ENCODE results near the gene LEMD2. TPM values are rescaled to one million over a fixed set of nuclear protein-coding genes. Genes with fewer than 3 reads are reported as not detected.

Gene LEMD2
- total RNA-seq, 1 donor from 2014 or later: 34.3 TPM

GRCh38 chr6:33820243-33820642, 31.3 kb upstream of the LEMD2 start:
- DNase-seq (ENCODE audit: low read depth in 2 of 2): no peak

DNA sequence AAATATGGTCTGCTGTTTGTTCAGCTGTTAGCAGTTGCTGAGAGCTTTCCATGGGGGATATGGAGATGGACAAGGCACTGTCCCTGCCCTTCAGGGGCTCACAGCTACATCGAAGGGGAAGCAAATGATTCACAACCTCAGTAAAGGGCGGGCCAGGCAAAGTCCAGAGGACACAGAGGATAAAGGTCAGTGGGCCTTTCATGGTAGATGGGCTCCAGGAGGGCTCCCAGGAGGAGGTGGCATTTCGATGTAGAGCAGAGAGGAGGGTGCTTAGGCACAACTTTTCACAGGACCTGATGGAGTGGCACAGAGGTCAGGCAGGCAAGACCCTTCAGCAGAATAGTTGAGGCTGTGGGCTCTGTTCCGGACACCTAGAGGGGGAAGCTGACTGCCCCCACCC, 30.1 kb upstream of the LEMD2 start:
- no peak for DNase-seq (ENCODE audit: low read depth in 2 of 2)

DNA sequence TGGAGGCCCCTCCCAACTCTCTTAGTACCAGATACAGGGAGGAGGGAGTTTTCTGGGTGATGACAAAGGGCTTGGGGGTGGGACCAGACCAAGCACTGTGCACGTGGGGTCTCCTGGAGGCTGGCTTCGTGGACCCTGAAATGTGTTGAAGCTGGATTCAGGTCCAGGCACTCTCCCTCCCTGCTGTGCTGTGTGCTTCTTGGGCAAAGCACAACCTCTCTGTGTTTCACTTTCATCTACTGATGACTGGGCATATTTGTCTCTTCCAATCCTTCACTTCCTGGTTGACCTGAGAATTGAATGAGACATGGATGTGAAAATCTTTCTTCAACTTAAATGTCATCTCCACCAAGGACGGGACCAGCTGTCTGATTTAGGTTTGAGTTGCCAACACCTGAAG, 29.4 kb upstream of the LEMD2 start:
- no peak for DNase-seq (ENCODE audit: low read depth in 2 of 2)

GRCh38 chr6:33817489-33817888, 28.6 kb upstream of the LEMD2 start:
- DNase-seq (ENCODE audit: low read depth in 2 of 2): no peak

DNA sequence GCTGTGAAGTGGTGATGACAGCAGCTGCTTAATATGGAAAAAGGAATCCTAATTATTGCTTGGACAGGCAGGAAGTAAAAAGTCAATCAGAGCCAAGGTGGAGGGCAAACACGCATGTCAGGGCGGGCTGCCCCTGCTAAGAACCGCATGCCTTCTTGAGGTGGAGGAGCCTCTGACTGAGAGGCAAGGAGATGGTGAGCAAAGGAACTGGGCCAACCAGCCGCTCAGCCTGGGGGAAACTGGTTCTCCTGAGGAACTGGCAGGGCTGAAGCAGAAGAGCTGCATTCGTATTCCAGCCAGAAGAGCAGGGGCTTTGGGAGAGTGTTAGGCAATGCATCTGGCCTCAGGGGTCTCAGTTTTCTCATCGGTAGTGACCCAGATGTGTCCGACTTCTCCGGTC, 28.0 kb upstream of the LEMD2 start:
- DNase-seq (ENCODE audit: low read depth in 2 of 2): no peak

DNA sequence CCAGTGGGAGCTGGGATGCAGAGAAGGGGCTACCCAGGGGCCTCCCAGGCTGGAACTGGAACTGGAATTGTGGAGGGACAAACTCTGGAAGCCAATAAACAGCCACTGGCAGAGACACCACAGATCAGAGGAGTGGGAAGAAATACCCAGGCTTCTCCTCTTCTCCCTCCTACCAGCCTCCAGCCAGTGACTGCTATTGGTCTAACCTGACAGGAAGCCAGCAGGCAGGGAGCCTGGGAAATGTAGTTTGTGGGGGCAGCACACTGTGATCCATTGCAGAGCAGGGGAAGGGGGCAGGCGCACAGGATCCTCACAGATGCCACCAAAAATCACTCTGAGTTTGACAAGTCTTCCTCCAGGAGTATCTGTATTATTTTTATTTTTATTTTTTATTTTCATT, 26.9 kb upstream of the LEMD2 start:
- DNase-seq (ENCODE audit: low read depth in 2 of 2): peak; percentile 18 to 39

DNA sequence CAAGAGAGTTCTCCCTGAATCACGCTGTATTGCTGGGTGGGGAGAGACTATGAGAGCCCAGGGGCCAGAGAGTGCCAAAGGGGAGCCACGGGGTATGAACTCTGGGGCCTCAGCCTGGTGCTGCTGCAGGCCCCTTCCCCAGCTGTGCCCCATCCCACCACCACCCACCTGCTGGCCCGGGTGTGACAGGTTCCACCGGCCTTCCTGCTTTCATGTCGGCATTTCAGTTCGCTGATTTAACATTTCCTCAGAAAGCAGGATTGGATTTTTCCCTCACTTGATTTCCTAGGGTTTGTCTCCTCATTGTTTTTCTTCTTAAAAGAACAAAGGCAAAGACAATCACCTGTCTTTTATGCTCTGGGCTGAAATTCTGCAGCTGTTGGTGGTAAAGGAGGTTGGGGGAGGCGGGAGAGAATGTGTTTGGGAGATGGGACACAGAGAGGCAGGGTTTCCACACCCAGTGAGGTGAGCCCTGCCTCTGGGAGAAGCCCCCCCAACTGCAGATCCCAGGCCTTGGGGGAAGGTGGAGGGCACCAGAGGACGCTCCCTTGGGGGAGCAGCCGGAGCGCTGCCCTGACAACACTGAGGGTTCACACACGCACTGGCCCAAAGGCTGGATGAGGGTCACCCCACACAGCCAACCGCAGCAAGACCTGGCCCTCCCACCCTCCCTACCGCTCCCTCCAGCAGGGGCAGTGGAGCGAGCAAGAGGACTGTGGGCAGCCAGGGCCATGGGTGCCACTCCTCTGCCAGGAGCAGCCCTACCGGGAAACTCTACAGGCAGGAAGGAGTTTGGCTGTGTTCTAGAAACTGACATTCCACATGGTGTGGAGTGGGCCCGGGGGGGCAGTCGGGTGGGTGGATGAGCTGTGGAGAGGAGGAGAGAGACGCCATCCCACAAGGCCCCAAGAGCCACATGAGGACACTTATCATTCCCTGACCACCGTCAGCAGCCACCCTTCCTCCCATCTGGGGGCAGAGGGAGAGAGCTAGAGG, 25.4 kb upstream of the LEMD2 start:
- DNase-seq (ENCODE audit: low read depth in 2 of 2): no peak

DNA sequence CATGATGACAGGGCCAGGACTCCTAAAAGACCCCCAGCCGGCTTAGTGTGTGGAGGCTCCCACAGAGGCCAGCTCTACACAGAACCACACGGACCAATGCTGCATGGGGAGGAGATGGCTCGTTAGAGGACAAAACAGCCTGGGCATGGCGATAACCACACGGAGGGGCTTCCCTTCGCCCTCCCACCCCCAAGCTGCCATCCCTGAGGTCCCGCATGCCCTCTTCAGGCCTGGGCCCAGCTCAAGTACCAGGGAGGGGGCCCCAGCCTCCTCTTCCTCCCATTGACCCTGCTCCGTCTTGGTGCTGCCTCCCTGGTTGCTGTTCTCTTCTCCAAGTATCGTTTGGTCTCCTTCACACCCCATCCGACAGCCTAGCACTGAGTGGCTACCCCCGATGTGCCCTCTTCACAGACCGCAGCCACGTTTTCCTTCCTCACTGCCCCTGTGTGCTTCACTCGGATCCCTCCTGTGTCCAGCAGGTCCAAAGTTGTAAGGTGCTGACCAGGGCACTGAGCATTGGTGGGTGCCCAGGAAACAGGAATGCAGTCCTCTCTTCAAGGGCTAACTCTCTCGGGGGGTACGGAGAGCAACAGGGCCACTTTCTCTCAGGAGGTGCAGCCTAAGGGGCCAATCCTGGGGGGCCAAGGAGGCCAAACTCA, 24.4 kb upstream of the LEMD2 start:
- DNase-seq (ENCODE audit: low read depth in 2 of 2): no peak

- peak; percentile 60 to 70 for DNase-seq (ENCODE audit: low read depth in 2 of 2)
Observed at GRCh38 chr6:33812669-33813068, 23.7 kb upstream of the LEMD2 start.

- DNase-seq (ENCODE audit: low read depth in 2 of 2): no peak
Observed at GRCh38 chr6:33809594-33809993, 20.7 kb upstream of the LEMD2 start.

GRCh38 chr6:33808641-33809180, 19.8 kb upstream of the LEMD2 start:
- no peak for DNase-seq (ENCODE audit: low read depth in 2 of 2)

- peak; percentile 12 to 42 for DNase-seq (ENCODE audit: low read depth in 2 of 2)
Observed at GRCh38 chr6:33807606-33808005, 18.7 kb upstream of the LEMD2 start.

- no peak for DNase-seq (ENCODE audit: low read depth in 2 of 2)
Observed at GRCh38 chr6:33806841-33807240, 17.9 kb upstream of the LEMD2 start.

- no peak for DNase-seq (ENCODE audit: low read depth in 2 of 2)
Observed at GRCh38 chr6:33803571-33804053, 14.7 kb upstream of the LEMD2 start, which contains the start of gene MLN. Gene MLN (minus strand): TSS chr6:33804003. CDS start chr6:33801163, 2,840 bp downstream.

DNA sequence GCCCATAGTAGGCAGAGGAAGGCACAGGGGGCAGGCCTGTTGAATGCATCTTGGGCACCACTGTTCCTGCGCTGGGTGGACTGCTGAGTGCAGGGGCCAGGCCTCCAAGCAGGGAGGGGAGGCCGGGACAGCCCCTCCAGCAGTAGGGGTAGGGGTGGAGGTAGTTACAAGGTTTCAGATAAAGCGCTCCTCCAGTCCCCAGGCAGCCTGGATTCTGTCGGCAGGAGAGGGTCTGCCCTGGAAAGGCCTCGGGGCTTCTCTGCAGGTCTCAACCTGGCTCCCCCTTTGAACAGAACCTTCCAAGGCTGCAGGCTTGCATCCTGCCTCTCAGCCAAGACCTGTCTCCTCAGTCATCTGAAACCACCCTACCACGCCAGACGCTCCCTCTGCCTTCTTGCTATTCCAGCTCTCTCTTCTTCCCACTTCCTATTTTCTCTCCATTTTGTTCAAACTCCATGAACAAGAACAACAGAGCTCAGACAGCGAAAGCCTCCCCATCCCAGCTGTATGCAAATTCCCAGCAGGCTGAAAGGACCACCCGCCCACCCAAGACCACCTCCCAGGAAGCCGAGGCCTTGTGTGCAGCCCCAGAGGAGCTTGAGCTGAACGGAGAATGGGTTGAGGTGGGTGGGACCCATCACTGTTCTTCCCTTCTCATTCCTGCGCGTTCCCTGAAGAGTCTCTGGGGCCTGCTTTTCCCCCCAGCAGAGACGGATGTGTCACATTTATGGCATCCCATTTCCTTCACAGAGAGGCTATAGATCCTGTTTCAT, 13.4 kb upstream of the LEMD2 start:
- no peak for DNase-seq (ENCODE audit: low read depth in 2 of 2)

- no peak for DNase-seq (ENCODE audit: low read depth in 2 of 2)
Observed at GRCh38 chr6:33801611-33802010, 12.7 kb upstream of the LEMD2 start.

DNA sequence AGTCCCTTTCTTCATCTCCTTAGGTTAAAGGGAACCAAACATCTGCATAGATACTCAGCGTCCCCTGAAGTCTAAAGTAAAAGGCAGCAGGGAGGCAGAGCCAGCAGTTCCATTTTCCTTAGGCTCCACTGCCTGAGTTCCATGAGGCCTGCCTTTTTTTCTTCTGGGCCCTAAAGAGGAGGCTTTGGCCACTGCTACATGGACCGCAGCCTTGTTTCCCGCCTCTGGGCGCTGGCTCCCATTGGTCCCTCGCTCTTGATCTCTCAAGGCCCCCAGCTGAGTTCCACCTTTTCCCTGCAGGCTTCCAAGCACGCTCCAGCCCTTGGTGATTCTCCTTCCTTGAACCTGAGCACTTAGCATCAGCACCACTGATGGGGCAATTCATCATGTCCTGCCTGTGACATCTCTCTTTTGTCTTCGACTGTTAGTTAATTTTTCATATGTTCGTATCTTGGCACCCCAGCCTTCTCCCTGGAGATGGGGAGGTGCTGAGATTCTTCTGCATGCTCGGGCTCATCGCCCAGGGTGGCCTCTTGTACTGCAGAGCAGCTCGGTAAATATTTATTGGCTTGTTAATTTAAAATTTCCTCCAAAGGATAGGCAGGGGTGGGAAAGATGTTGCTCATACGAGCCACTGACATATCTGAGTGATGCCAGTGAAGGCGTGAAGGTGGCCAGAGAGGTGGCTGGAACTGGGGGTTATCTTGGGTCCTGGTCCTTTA, 11.5 kb upstream of the LEMD2 start:
- no peak for DNase-seq (ENCODE audit: low read depth in 2 of 2)

DNA sequence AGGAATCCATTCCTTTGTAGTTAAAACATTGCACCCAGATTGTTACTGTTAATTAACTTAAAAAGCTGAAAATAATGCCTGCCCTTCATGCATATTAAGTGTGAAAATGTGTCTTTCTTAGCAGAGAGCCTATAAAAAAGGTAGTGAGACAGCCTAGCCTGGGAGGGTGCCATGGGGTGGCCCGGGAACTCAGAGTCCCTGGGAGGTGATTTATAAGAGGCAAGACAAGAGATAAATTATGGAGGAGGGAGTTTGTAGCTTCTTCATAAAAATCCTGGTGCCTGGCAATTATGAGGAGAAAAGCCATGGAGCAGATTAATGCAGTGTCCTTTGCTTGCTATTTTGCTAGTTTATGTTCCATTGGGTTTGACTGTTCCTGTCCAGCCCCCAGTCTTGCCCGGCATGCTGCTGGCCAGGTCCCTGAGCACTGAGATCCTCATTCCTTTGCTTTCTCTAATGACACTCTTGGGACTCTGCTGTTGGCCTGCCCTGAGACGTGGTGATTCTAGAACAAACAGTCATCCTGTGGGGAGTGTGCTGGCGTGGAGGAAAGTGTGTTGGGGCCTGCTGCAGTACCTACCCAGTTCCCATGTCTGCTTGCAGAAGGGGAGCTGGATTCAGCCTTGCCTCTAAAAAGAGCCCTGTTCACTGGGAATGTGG, 10.7 kb upstream of the LEMD2 start:
- no peak for DNase-seq (ENCODE audit: low read depth in 2 of 2)

- no peak for DNase-seq (ENCODE audit: low read depth in 2 of 2)
Observed at GRCh38 chr6:33798343-33798848, 9.5 kb upstream of the LEMD2 start.

All from lung microvascular endothelial cell (primary cell).